GM18505 (cell line): ENCODE measurements around the gene TAS2R3.

Experiments
- ATAC-seq: cut with Tn5 transposase; IDR thresholded peaks from one replicate; pipeline ENCODE4 v1.9.1; 2021; ENCODE audit not compliant: unreplicated experiment
- POLR2A ChIP-seq: IDR thresholded peaks from 4 replicates; pipeline ENCODE4 v1.6.1; 2011; ENCODE audit warnings: borderline replicate concordance; ENCODE audit not compliant: insufficient read depth, insufficient read length; ENCODE audit errors: extremely low read depth

TAS2R3 gene, protein sequence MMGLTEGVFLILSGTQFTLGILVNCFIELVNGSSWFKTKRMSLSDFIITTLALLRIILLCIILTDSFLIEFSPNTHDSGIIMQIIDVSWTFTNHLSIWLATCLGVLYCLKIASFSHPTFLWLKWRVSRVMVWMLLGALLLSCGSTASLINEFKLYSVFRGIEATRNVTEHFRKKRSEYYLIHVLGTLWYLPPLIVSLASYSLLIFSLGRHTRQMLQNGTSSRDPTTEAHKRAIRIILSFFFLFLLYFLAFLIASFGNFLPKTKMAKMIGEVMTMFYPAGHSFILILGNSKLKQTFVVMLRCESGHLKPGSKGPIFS

DNA sequence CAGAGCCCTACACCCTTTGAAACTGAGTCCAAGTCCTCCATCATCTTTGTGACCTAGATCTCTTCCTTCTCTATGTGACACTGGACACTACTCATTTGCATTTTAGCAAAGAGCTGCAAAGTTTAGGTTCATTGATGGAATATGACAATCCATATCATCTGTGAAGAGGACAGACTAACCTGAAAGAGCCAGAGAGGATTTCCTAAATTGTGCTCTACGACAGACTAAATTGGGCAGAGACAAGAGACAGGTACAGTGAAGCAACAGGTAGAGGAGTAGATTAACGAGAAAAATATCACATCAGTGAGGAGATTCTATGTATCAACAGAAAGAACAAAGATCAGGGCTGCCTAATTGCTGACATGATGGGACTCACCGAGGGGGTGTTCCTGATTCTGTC, at the start of gene TAS2R3:
Gene TAS2R3, plus strand, starts transcription at position 301 of the 400 bp plus-strand sequence. Its CDS starts 62 bp downstream, at position 363.
- ATAC-seq: no peak
- TF ChIP-seq POLR2A: no peak

DNA sequence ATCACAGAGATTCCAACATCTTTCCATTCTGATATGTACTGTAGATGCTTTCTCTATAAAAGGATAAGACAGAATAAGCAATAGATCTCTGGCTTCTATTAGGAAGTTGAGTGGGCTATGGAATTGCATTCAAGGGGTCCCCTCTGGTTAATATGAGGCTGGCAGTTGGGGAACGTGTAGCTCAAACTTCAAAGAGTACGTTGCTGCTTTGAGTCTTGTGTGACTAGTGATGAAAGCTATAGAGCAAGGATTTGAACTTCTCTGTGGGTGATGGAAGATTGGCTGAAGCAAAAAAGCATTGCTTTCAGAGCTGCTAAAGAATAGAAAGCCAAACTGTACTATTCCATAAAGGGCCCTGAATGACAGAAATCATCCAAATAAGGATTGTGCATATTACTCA, 49.3 kb upstream of the TAS2R3 start:
- TF ChIP-seq POLR2A: no peak
- no peak for ATAC-seq

DNA sequence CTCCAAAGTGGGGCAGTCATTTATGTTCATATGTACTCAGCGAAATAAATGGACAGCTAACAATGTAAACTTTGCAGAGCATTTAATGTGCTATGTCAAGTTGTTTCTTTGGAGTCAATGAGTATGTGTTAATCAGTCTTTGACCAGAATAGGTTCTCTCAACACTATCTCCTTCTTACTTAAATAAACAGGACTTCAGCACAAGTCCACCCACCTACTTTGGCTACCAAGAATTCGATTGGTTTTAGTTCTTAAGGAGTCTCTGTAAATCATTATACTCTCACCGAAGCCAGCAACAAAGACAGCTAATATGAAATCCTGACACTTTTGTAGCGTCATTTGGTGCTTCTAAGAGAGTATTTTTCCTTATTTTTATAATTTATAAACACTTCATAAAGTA, 48.9 kb upstream of the TAS2R3 start:
- no peak for ATAC-seq
- no peak for TF ChIP-seq POLR2A

DNA sequence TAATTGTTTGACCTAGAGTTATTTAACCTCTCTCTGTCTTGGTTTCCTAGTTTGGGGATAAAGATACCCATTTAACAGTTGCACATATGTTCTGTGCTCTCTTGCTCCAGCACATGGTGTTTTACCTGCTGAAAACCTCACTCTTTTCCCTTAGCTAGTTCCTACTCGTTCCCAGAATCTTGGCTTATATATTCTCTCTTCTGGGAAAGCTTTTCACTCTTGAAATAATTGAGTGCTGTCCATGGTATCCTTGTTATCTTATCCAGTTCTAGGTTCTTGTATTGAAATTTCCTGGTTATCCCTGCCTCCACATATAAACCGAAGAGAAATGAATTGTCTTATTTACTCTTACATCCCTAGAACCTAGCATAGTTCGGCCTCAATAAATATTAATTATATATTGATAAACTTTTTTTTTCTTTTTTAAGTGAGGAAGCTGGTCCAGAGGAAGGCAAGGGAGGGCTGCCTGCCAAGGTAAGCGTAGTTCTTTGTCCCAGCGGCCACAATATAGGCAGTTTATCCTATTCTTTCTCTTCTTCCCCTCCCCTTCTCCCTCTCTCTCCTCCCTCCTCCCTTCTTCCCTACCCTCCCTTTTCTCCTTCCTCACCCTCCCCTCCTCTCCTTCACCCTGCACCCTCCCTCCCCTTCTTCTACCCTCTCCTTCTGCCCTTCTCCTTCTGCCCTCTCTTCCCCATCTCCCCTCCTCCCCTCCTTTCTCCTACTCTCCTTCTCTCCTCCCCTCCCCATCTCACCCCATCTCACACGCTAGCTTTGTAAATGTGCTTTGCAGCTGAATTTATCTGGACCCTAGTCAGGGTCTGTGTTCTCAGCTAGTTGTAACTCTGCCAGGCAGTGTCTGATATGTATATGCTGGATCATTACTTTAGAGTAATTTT, 47.9 kb upstream of the TAS2R3 start:
- TF ChIP-seq POLR2A: no peak
- ATAC-seq: no peak

DNA sequence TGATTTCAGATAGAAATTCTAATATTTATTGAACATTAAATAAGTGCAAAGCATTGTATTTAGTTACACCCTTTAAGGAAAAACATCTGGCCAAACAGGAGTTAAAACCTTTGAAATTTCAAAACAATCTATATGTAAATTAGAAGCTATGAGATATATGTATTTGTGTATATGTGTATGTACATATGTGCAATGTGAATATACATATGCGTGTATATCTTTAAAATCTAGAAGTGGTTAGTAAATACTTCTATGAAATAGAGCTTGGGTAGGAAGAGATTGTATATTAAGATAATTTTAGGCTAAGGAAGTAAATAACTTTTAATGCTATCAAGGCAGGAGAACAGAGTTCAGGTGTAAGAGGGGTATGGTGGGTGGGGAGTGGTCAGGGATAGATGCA, 46.4 kb upstream of the TAS2R3 start:
- no peak for TF ChIP-seq POLR2A
- no peak for ATAC-seq

DNA sequence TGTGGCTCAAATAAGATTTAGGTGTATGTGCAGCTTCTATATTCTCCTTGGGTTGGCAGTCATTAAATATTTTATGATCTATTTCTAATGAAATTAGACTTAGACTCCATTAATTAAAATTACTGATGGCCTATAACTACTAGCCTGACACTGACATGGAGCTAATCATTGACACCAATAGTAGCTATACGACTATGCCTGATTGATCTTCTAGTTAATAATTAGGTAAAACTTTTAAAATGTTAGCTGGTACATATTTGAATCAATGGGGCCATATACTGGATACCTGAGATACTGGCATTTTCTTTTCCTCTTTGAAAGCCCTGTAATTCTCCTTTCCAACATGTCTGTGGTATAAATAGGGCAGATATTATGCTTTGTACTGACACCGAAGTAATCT, 41.4 kb upstream of the TAS2R3 start:
- TF ChIP-seq POLR2A: no peak
- no peak for ATAC-seq

DNA sequence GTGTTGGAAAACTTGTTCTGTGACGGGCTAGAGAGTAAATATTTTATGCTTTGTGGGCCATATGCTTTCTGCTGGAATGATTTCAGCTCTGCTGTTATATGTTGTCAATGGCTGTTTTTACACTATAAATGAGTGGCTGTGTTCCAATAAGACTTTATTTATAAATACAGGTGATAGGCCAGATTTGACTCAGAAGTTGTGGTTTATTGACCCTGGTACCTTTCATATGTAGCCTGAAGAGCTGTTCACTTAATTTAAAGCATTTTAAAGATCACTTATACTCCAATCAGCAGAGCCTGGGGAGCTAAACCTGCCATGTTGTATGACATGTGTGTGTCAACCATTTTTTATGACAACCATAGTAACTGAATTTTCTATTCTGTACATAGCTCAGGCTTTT, 34.9 kb upstream of the TAS2R3 start:
- ATAC-seq: no peak
- TF ChIP-seq POLR2A: no peak

DNA sequence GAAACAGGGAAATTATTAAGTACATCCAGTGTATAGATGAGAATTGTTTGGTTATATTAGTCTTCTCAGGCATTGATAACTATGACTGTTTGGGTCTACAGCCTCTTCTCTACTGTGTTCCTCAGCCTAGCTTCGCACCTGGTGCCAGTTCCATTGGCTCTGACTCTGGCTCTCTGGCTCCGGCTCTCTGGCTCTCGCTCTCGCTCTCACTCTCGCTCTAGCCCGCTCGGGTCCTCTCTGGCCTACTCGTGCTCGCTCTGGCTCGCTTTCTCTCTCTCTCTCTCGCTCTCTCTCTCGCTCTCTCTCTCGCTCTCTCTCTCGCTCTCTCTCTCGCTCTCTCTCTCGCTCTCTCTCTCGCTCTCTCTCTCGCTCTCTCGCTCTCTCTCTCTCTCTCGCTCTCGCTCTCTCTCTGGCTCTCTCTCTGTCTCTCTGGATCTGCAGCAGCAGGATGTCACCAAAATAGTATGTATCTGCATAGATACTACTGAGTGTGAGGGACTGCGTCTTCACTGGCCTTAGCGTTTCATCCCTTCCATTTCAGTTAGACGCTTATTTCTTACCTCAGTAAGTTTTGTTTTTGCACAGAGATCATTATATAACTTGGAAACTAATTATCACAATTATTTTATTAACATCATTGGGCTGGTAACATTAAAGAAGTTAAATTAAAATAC, 32.3 kb upstream of the TAS2R3 start:
- TF ChIP-seq POLR2A: no peak
- ATAC-seq: no peak

DNA sequence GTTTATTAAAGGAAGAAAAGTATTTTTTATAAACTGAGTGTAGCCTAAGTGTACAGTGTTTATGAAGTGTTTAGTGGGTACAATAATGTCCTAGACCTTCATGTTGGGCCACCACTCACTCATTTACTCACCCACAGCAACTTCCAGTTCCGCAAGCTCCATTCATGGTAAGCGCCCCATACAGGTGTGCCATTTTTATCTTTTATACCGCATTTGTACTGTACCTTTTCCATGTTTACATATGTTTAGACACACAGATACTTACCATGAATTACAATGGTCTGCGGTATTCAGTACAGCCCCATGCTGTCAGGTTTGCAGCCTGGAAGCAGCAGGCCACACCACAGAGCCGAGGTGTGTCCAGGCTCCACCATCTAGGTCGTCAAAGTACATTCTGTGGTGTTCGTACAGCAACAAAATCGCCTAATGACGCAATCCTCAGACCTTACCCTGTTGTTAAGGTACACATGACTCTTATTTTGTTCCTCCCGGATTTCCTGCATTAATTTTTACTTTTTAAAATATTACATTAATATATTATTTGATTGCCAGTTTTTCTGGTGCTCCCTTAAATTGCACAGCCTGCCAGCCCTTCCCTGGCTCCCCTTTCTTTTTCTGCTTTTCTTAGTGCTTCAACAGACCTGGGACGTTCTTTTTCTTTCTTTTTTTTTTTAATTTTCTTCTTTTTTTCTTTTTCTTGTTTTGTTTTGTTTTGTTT, 26.6 kb upstream of the TAS2R3 start:
- TF ChIP-seq POLR2A: no peak
- ATAC-seq: no peak

DNA sequence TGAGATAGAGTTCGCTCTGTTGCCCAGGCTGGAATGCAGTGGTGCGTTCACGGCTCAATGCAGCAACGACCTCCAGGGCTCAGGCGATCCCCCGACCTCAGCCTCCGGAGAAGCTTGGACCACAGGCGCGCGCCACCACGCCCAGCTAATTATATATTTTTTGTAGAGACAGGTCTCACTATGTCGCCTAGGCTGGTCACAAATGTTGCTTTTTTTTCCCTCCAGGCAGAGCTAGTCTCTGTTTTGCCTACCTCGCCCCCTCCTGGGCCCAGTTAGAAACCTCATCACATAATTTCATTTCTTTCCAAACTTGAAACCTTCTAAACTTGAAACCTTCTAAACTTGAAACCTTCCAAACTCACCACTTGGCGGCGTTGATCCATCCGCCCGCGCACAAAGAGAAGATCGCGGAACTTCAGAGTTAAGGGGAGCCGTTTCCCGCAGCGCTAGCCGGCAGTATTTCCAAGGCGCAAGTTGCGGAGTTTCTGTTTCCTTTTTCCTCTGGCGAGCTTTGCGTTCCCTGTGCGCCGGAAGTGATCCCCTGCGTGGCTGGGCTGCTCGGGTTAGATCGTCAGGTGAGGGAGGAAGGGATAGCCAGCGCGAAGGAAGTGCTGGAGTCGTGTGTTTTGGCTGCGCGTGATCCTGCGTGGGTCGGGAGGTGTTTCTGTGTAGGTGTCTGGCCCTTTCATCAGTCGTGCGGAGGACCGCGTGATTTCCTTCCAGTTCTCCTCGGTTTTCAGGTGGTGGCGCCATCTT, 25.9 kb upstream of the TAS2R3 start, which contains the start of gene SSBP1:
Gene SSBP1, plus strand, starts transcription at position 523 of the 756 bp plus-strand sequence. CDS start 809 bp downstream, outside the sequence.
- ATAC-seq: peak; percentile 90
- TF ChIP-seq POLR2A: peak; percentile 96

DNA sequence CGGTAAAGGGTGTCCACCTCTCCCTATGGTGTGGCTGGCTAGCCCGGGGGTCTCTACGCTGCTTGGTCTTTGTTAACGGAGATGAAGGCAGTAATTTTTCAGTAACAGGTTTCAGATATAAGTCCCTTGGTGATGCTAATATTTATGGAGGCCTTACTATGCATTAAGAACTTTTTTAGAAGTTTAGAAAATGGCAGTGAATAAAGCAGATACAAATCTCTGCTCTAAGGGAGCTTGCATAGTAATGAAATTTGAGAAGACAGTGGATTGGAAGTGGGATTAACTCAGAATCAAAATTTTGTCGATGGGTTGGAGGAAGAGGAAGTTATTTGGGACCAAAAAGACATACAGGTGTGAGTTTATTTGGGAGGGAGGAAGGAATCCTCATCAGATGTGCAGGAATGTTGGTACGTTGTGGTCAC, 25.3 kb upstream of the TAS2R3 start:
- no peak for ATAC-seq
- TF ChIP-seq POLR2A: no peak

DNA sequence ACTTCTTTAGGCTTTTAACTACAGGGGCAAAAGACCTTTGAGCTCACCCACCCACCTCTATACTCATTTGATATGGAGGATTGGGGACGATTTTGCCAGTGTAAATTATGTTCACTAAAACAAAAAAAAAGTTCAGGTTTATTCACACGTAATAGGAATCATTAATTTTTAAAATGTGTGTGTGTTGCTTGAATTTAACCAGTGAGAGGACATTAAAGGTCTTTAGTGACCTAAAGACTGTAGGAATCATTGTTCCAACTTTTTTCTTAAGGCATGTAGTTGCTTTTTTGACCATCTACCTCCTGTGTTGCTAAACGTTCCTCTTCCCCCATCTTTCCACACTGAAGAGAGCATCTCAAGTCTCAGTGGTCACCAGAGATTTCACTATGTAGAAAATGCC, 24.6 kb upstream of the TAS2R3 start:
- TF ChIP-seq POLR2A: no peak
- ATAC-seq: no peak
